ENCODE measurements around the gene FOXJ2. TPM values are rescaled to one million over a fixed set of nuclear protein-coding genes. Genes with fewer than 3 reads are reported as not detected.
"Not testable (repeated sequence)": the region's sequence is repeated elsewhere in the genome, so short reads cannot be mapped to it uniquely, and the experiment has no call there.

The FOXJ2 gene
- total and polyA plus RNA-seq, 3 experiments from 2014 or later: 18.3 to 22.5 (median 22.3) TPM

GRCh38 chr12:8054816-8055215, 22.3 kb downstream of the FOXJ2 start:
- Mint-ChIP-seq H3K27ac (peak overlapping the region in 2 of 8 donors; percentile 16 to 44), H3K36me3 (peaks cover 9 to 64% (median 26%) of the 10 kb centered on the region in 3 donors), H3K9me3 (no peaks in the 10 kb centered on the region), H3K4me3 (no peak overlapping the region), H3K4me1 (no peaks in the 10 kb centered on the region), H3K27me3 (no peaks in the 10 kb centered on the region)
- H3K27ac ChIP-seq (ENCODE audit: low read depth, low read length): no peak overlapping the region
- ChIA-PET CTCF (no interaction called here), POLR2A (interaction anchor here (0.6 kb wide), 1 partner anchor 10 kb away, joined by 3 read pairs; no protein-coding TSS in a partner anchor)
- no peak for DNase-seq
- no peaks in the 10 kb centered on the region for H3K9me3 ChIP-seq (ENCODE audit: low read length)
- peaks cover 32% of the 10 kb centered on the region for H3K36me3 ChIP-seq (ENCODE audit: insufficient read depth, low read length)
- no peaks in the 10 kb centered on the region for H3K4me1 ChIP-seq (ENCODE audit: insufficient read depth, low read length)
- no peak overlapping the region for H3K4me3 ChIP-seq (ENCODE audit: low read length)
- H3K27me3 ChIP-seq (ENCODE audit: insufficient read depth, low read length, poor library complexity, severe bottlenecking): no peaks in the 10 kb centered on the region

GRCh38 chr12:8057306-8057705, 24.8 kb downstream of the FOXJ2 start:
- CTCF ChIA-PET: interaction anchor here (1.1 to 3.3 kb wide), 3 partner anchors 12 to 21 kb away, joined by 4 to 12 read pairs (median 6); no protein-coding TSS in a partner anchor
- Histone ChIP-seq H3K9me3 (ENCODE audit: low read length) (no peaks in the 10 kb centered on the region), H3K27ac (ENCODE audit: low read depth, low read length) (no peak overlapping the region), H3K4me1 (ENCODE audit: insufficient read depth, low read length) (no peaks in the 10 kb centered on the region), H3K4me3 (ENCODE audit: low read length) (no peak overlapping the region), H3K36me3 (ENCODE audit: insufficient read depth, low read length) (peaks cover 19% of the 10 kb centered on the region), H3K27me3 (ENCODE audit: insufficient read depth, low read length, poor library complexity, severe bottlenecking) (no peaks in the 10 kb centered on the region)
- DNase-seq: no peak
- peaks cover 0 to 4% (median 0%) of the 10 kb centered on the region in 3 donors for H3K4me1 Mint-ChIP-seq
- H3K27me3 Mint-ChIP-seq: no peaks in the 10 kb centered on the region
- H3K4me3 Mint-ChIP-seq: no peak overlapping the region
- peak overlapping the region in 6 of 8 donors; percentile 24 to 61 (median 47) for H3K27ac Mint-ChIP-seq
- peaks cover 4 to 49% (median 21%) of the 10 kb centered on the region in 3 donors for H3K36me3 Mint-ChIP-seq
- POLR2A ChIA-PET: interaction anchor here (0.6 kb wide), 1 partner anchor 121 kb away, joined by 4 read pairs; no protein-coding TSS in a partner anchor
- H3K9me3 Mint-ChIP-seq: no peaks in the 10 kb centered on the region

- CTCF ChIA-PET: interaction anchor here (0.9 to 3.3 kb wide), 4 partner anchors 13 to 332 kb away, joined by 3 to 12 read pairs (median 5); no protein-coding TSS in a partner anchor
- H3K27ac Mint-ChIP-seq: peak overlapping the region in 5 of 8 donors; percentile 9 to 73 (median 57)
- DNase-seq: no peak
- Histone ChIP-seq H3K27ac (ENCODE audit: low read depth, low read length) (no peak overlapping the region), H3K27me3 (ENCODE audit: insufficient read depth, low read length, poor library complexity, severe bottlenecking) (no peaks in the 10 kb centered on the region), H3K9me3 (ENCODE audit: low read length) (no peaks in the 10 kb centered on the region), H3K4me1 (ENCODE audit: insufficient read depth, low read length) (no peaks in the 10 kb centered on the region), H3K4me3 (ENCODE audit: low read length) (no peak overlapping the region), H3K36me3 (ENCODE audit: insufficient read depth, low read length) (peaks cover 19% of the 10 kb centered on the region)
- H3K4me3 Mint-ChIP-seq: no peak overlapping the region
- POLR2A ChIA-PET: no interaction called here
- H3K36me3 Mint-ChIP-seq: peaks cover under 1 to 43% (median 17%) of the 10 kb centered on the region in 3 donors
- H3K4me1 Mint-ChIP-seq: peaks cover 0 to 4% (median 0%) of the 10 kb centered on the region in 3 donors
- no peaks in the 10 kb centered on the region for H3K27me3 Mint-ChIP-seq
- H3K9me3 Mint-ChIP-seq: no peaks in the 10 kb centered on the region
Measured at GRCh38 chr12:8057839-8058238, 25.3 kb downstream of the FOXJ2 start.

- Mint-ChIP-seq H3K9me3 (no peaks in the 10 kb centered on the region), H3K27me3 (no peaks in the 10 kb centered on the region), H3K36me3 (peaks cover 0 to 37% (median 17%) of the 10 kb centered on the region in 3 donors), H3K27ac (no peak overlapping the region), H3K4me1 (peaks cover 3 to 8% (median 4%) of the 10 kb centered on the region in 3 donors), H3K4me3 (no peak overlapping the region)
- peaks cover 15% of the 10 kb centered on the region for H3K36me3 ChIP-seq (ENCODE audit: insufficient read depth, low read length)
- no peaks in the 10 kb centered on the region for H3K4me1 ChIP-seq (ENCODE audit: insufficient read depth, low read length)
- H3K27ac ChIP-seq (ENCODE audit: low read depth, low read length): no peak overlapping the region
- H3K4me3 ChIP-seq (ENCODE audit: low read length): no peak overlapping the region
- DNase-seq: no peak
- H3K27me3 ChIP-seq (ENCODE audit: insufficient read depth, low read length, poor library complexity, severe bottlenecking): no peaks in the 10 kb centered on the region
- H3K9me3 ChIP-seq (ENCODE audit: low read length): no peaks in the 10 kb centered on the region
- ChIA-PET CTCF (interaction anchor here (0.9 to 3.3 kb wide), 3 partner anchors 13 to 332 kb away, joined by 3 to 12 read pairs (median 6); no protein-coding TSS in a partner anchor), POLR2A (no interaction called here)
Measured at GRCh38 chr12:8058506-8058905, 26.0 kb downstream of the FOXJ2 start.

- Mint-ChIP-seq H3K27me3 (no peaks in the 10 kb centered on the region), H3K4me1 (peaks cover 27 to 39% (median 34%) of the 10 kb centered on the region in 3 donors), H3K9me3 (no peaks in the 10 kb centered on the region), H3K4me3 (peak overlapping the region in 2 of 7 donors; percentile 26 to 41), H3K27ac (peak overlapping the region in 3 of 8 donors; percentile 32 to 38 (median 35)), H3K36me3 (peaks cover 0 to 10% (median 5%) of the 10 kb centered on the region in 3 donors)
- DNase-seq: no peak
- Histone ChIP-seq H3K27me3 (ENCODE audit: insufficient read depth, low read length, poor library complexity, severe bottlenecking) (no peaks in the 10 kb centered on the region), H3K9me3 (ENCODE audit: low read length) (no peaks in the 10 kb centered on the region), H3K27ac (ENCODE audit: low read depth, low read length) (no peak overlapping the region), H3K4me3 (ENCODE audit: low read length) (no peak overlapping the region), H3K4me1 (ENCODE audit: insufficient read depth, low read length) (peaks cover 20% of the 10 kb centered on the region), H3K36me3 (ENCODE audit: insufficient read depth, low read length) (no peaks in the 10 kb centered on the region)
- CTCF ChIA-PET: no interaction called here
- POLR2A ChIA-PET: no interaction called here
Measured at GRCh38 chr12:8064131-8064530, 31.6 kb downstream of the FOXJ2 start.

GRCh38 chr12:8065991-8066594, 33.6 kb downstream of the FOXJ2 start, which contains the start of gene C3AR1:
Gene C3AR1, minus strand, starts transcription at chr12:8066359. Its CDS starts 6,174 bp downstream, at chr12:8060185.
- H3K9me3 Mint-ChIP-seq: no peaks in the 10 kb centered on the region
- H3K4me3 ChIP-seq (ENCODE audit: low read length): peak within 1 kb of the TSS; percentile 24
- CTCF ChIA-PET: interaction anchor here (0.9 to 3.1 kb wide), 6 partner anchors 12 to 172 kb away, joined by 3 to 21 read pairs (median 3); partner anchors contain the start of gene FOXJ2

GRCh38 chr12:8069582-8069981, 37.1 kb downstream of the FOXJ2 start:
- Histone ChIP-seq H3K27ac (ENCODE audit: low read depth, low read length) (no peak overlapping the region), H3K9me3 (ENCODE audit: low read length) (no peaks in the 10 kb centered on the region), H3K4me3 (ENCODE audit: low read length) (no peak overlapping the region), H3K4me1 (ENCODE audit: insufficient read depth, low read length) (peaks cover 20% of the 10 kb centered on the region), H3K36me3 (ENCODE audit: insufficient read depth, low read length) (no peaks in the 10 kb centered on the region), H3K27me3 (ENCODE audit: insufficient read depth, low read length, poor library complexity, severe bottlenecking) (no peaks in the 10 kb centered on the region)
- no peak for DNase-seq
- ChIA-PET POLR2A (no interaction called here), CTCF (interaction anchor here (1.4 to 1.8 kb wide), 4 partner anchors 9 to 29 kb away, joined by 3 to 8 read pairs (median 6); no protein-coding TSS in a partner anchor)
- Mint-ChIP-seq H3K4me3 (no peak overlapping the region), H3K36me3 (no peaks in the 10 kb centered on the region), H3K4me1 (peaks cover 18 to 40% (median 28%) of the 10 kb centered on the region in 3 donors), H3K27ac (peak overlapping the region in 3 of 8 donors; percentile 6 to 47 (median 39)), H3K27me3 (no peaks in the 10 kb centered on the region), H3K9me3 (no peaks in the 10 kb centered on the region)

More at GRCh38 chr12:8065991-8066594, 33.6 kb downstream of the FOXJ2 start, which contains the start of gene C3AR1:
- Mint-ChIP-seq H3K4me3 (peak within 1 kb of the TSS; percentile 40 to 86 (median 78)), H3K36me3 (no peaks in the 10 kb centered on the region), H3K27me3 (no peaks in the 10 kb centered on the region), H3K4me1 (peaks cover 27 to 47% (median 39%) of the 10 kb centered on the region in 3 donors), H3K27ac (peak within 1 kb of the TSS; percentile 82 to 96 (median 93))
- POLR2A ChIA-PET: interaction anchor here (0.5 to 1.7 kb wide), 5 partner anchors 12 to 204 kb away, joined by 3 to 7 read pairs (median 5); no protein-coding TSS in a partner anchor
- no peaks in the 10 kb centered on the region for H3K27me3 ChIP-seq (ENCODE audit: insufficient read depth, low read length, poor library complexity, severe bottlenecking)
- no peaks in the 10 kb centered on the region for H3K36me3 ChIP-seq (ENCODE audit: insufficient read depth, low read length)
- DNase-seq: peak; percentile 21 to 74 (median 67)
- H3K27ac ChIP-seq (ENCODE audit: low read depth, low read length): peak within 1 kb of the TSS; percentile 32
- H3K4me1 ChIP-seq (ENCODE audit: insufficient read depth, low read length): peaks cover 20% of the 10 kb centered on the region
- H3K9me3 ChIP-seq (ENCODE audit: low read length): no peaks in the 10 kb centered on the region

GRCh38 chr12:8071820-8072219, 39.3 kb downstream of the FOXJ2 start:
- H3K36me3 ChIP-seq (ENCODE audit: insufficient read depth, low read length); H3K27ac ChIP-seq (ENCODE audit: low read depth, low read length); H3K36me3 Mint-ChIP-seq; H3K4me1 ChIP-seq (ENCODE audit: insufficient read depth, low read length); H3K4me3 ChIP-seq (ENCODE audit: low read length); H3K27me3 ChIP-seq (ENCODE audit: insufficient read depth, low read length, poor library complexity, severe bottlenecking); DNase-seq; H3K9me3 Mint-ChIP-seq; POLR2A ChIA-PET; H3K27me3 Mint-ChIP-seq; H3K4me3 Mint-ChIP-seq; H3K9me3 ChIP-seq (ENCODE audit: low read length); CTCF ChIA-PET; H3K27ac Mint-ChIP-seq: not testable (repeated sequence)
- H3K4me1 Mint-ChIP-seq: peaks cover 2 to 19% (median 5%) of the 10 kb centered on the region in 3 donors
